AG04449 (cell line): ENCODE measurements around the gene VTI1B.
"Not testable (repeated sequence)": the region's sequence is repeated elsewhere in the genome, so short reads cannot be mapped to it uniquely, and the experiment has no call there.

Experiments
- CTCF ChIA-PET: fragments of 350-600 bp; formaldehyde crosslinking; extraction: SDS; loops from one replicate; lab custom pipeline; 2021; ENCODE audit warnings: antibody characterized with exemption; lab: Yijun Ruan, JAX
- POLR2A ChIA-PET: fragments of 400-600, 350-600 bp; formaldehyde crosslinking; extraction: SDS; loops from one replicate; lab custom pipeline; 2020; ENCODE audit warnings: antibody characterized with exemption, inconsistent platforms; lab: Yijun Ruan, JAX
- DNase-seq: peaks from one replicate; pipeline ENCODE4 v3.0.0-alpha.2; 2010; ENCODE audit warnings: low read depth, low spot score
- H3K4me3 ChIP-seq: 2 replicates; pipeline ENCODE4 v1.5.1; 2011; ENCODE audit warnings: low read depth, mild to moderate bottlenecking, control low read depth, low read length
- CTCF ChIP-seq: IDR thresholded peaks from one replicate; pipeline ENCODE4 v1.5.1; 2011; ENCODE audit warnings: mild to moderate bottlenecking, moderate library complexity, low read length, control low read depth, inconsistent platforms; ENCODE audit not compliant: insufficient read depth; ENCODE audit errors: missing control alignments

VTI1B gene

DNA sequence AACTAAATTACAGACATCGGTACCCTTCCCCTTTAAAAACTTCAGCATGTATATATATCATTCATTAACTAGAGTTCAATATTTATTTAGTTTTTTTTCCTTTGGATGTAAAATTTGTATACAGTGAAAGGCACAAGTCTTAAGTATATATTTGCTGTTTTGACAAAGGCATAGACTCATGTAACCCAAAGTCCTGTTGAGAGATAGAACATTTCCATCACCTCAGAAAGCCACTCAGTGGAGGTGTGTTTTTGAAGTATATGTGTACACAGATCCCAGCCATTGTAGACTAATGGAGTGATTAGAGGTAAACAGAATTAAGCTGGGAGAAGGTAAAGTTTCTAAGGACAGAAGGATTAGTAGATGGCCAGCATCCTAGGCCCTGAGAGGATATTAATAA lies 42.6 kb upstream of the VTI1B start:
- POLR2A ChIA-PET: no interaction called here
- DNase-seq: no peak
- CTCF ChIA-PET: interaction anchor here (1.0 to 11.5 kb wide), 3 partner anchors 15 to 133 kb away, joined by 3 to 114 read pairs (median 3); partner anchors contain the start of gene RDH12
- no peak overlapping the region for H3K4me3 ChIP-seq
- no peak for TF ChIP-seq CTCF

- no peak overlapping the region for H3K4me3 ChIP-seq
- no peak for TF ChIP-seq CTCF
- ChIA-PET CTCF (interaction anchor here (0.7 to 3.1 kb wide), 4 partner anchors 9 to 184 kb away, joined by 3 to 13 read pairs (median 4); partner anchors contain the start of gene RDH12), POLR2A (no interaction called here)
- no peak for DNase-seq
These were observed 35.8 kb upstream of the VTI1B start for GRCh38 chr14:67710209-67710608.

GRCh38 chr14:67709796-67710195 lies 35.4 kb upstream of the VTI1B start:
- H3K4me3 ChIP-seq, POLR2A ChIA-PET: not testable (repeated sequence)
- CTCF ChIA-PET: interaction anchor here (1.2 to 3.1 kb wide), 2 partner anchors 8 to 126 kb away, joined by 3 to 13 read pairs; partner anchors contain the start of gene RDH12

DNA sequence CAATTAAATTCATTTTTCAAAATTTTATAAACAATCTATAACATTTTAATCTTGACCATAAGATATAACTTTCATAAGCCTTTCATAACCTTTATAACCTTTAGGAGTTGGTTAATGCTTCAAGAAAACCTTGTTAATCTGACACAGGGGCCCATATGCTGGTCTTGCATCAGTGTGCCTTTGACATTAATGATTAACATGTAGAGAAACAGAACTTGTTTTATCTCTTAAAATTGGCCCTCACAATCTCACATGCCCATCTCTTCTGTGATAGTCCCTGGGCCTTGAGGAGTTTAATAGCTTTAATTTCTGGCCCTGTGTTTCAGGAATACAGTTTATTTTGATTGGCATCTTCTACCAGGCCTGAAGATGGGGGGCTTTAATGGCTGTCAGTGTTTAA lies 34.9 kb upstream of the VTI1B start:
- H3K4me3 ChIP-seq, DNase-seq, POLR2A ChIA-PET: not testable (repeated sequence)
- CTCF ChIA-PET: interaction anchor here (1.2 to 3.1 kb wide), 3 partner anchors 8 to 126 kb away, joined by 3 to 13 read pairs (median 3); partner anchors contain the start of gene RDH12

More at GRCh38 chr14:67709796-67710195, 35.4 kb upstream of the VTI1B start:
- DNase-seq: not testable (repeated sequence)

DNA sequence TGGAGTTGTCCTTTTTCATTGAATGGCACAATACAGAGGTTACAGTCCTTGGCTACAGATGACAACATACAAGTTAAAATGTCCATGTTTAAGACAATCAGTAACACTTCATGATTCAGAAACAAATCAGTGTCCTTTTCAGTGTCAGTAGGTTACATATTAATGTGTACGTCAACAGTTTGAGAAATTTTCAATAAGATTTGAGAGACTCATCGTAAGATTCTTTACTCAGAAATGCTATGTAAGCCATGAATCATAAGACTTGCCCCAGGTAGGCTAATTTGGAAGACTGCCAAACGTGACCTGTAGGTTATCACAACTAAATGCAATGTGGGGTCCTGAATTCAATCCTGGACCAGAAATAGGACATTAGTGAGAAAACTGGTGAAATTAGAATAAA lies 30.8 kb upstream of the VTI1B start:
- TF ChIP-seq CTCF: no peak

GRCh38 chr14:67704484-67705089 lies 30.2 kb upstream of the VTI1B start:
- no peak for DNase-seq
- ChIA-PET CTCF (interaction anchor here (0.7 to 8.9 kb wide), 52 partner anchors 10 to 1345 kb away, joined by 3 to 417 read pairs (median 6); partner anchors contain the start of genes ARG2, ATP6V1D, EIF2S1 and PIGH), POLR2A (interaction anchor here (1.2 to 1.7 kb wide), 4 partner anchors 9 to 121 kb away, joined by 5 to 6 read pairs (median 5); partner anchors contain the start of genes PIGH and RDH11)
- TF ChIP-seq CTCF: peak; percentile 64
- H3K4me3 ChIP-seq: no peak overlapping the region

More for the DNA sequence above, 30.8 kb upstream of the VTI1B start:
- ChIA-PET CTCF (interaction anchor here (0.7 to 8.9 kb wide), 38 partner anchors 10 to 1346 kb away, joined by 3 to 417 read pairs (median 9); partner anchors contain the start of genes ARG2, ATP6V1D, EIF2S1 and PIGH), POLR2A (interaction anchor here (1.7 kb wide), 1 partner anchor 122 kb away, joined by 6 read pairs; no protein-coding TSS in a partner anchor)
- H3K4me3 ChIP-seq: no peak overlapping the region
- no peak for DNase-seq

DNA sequence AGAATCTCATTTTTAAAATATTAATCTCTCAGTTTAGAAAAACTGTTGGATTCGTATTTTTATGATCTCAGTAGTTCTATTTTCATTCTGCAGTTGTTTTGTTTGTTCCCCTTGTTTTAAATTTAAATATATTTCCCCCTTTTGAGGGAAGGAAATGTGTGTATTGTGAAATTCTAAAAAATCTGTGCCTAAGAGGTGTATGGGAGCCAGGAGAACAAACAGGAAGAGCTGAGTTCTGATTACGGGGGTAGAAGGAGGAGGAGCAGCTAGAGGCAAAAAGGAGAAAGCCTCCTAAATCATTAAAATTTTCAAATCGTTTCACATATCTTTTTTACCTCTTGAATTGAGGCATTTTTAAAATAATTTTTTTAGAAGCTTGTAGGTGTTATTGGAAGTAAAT lies 29.6 kb upstream of the VTI1B start:
- ChIA-PET POLR2A (interaction anchor here (1.2 to 1.7 kb wide), 4 partner anchors 8 to 120 kb away, joined by 5 to 6 read pairs (median 5); partner anchors contain the start of genes PIGH and RDH11), CTCF (interaction anchor here (0.7 to 8.9 kb wide), 52 partner anchors 9 to 1344 kb away, joined by 3 to 417 read pairs (median 6); partner anchors contain the start of genes ARG2, ATP6V1D, EIF2S1 and PIGH)
- H3K4me3 ChIP-seq: no peak overlapping the region
- no peak for DNase-seq
- no peak for TF ChIP-seq CTCF

DNA sequence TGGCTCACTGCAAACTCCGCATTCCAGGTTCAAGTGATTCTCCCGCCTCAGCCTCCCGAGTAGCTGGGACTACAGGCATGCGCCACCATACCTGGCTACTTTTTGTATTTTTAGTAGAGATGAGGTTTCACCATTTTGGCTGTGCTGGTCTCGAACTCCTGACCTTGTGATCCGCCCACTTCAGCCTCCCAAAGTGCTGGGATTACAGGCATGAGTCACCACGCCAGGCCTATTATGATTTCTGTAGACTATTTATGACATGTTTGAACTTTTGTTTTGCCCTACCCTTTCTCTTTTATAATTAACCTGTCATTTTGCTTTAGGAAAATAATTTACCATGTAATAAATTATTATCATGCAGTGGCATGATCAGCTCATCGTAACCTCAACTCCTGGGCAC lies 27.1 kb upstream of the VTI1B start, which contains the start of gene RDH12:
RDH12 (plus strand) TSS at position 395 of the 400 bp plus-strand sequence. CDS start 20,757 bp downstream, outside the sequence.
- CTCF ChIA-PET: interaction anchor here (1.0 to 8.9 kb wide), 10 partner anchors 9 to 274 kb away, joined by 3 to 417 read pairs (median 80); partner anchors contain the start of genes ARG2 and PIGH
- not testable (repeated sequence) for DNase-seq, H3K4me3 ChIP-seq
- POLR2A ChIA-PET: interaction anchor here (0.6 kb wide), 1 partner anchor 15 kb away, joined by 4 read pairs; no protein-coding TSS in a partner anchor
